Naive thymus-derived CD4-positive, alpha-beta T cell (primary cell): ENCODE measurements around the gene EBP. TPM values are rescaled to one million over a fixed set of nuclear protein-coding genes. Genes with fewer than 3 reads are reported as not detected.
A peak's percentile ranks its signal among the peaks of the same experiment; 100 is the strongest.

Experiments used
- ATAC-seq: fragments of 150-1000 bp; cut with Tn5 transposase; 2 replicates; pipeline ENCODE4 v1.10.0; 2021; ENCODE audit warnings: mild to moderate bottlenecking, moderate library complexity
- CTCF ChIA-PET: fragments of 350-600 bp; sonication (Branson Sonifier 250); formaldehyde crosslinking; loops from one replicate; lab custom pipeline; 2021; ENCODE audit warnings: antibody characterized with exemption; lab: Charles Lee
- POLR2A ChIA-PET: fragments of 350-600 bp; sonication (Branson Sonifier 250); formaldehyde crosslinking; loops from one replicate; lab custom pipeline; 2021; ENCODE audit warnings: antibody characterized with exemption, inconsistent platforms; lab: Charles Lee
- DNase-seq, 9 donors: peaks; one replicate each; pipeline versions ENCODE4 v3.0.0 to v3.0.0-alpha.2; 2020 to 2022; ENCODE audit warnings: mixed read lengths in 1 of 9
- H3K27ac ChIP-seq: one replicate; pipeline ENCODE4 v1.7.0; 2013; ENCODE audit warnings: mild to moderate bottlenecking, low read depth, low read length, moderate library complexity
- H3K27me3 ChIP-seq, 2 donors: one replicate each; pipeline ENCODE4 v1.7.0; 2013; ENCODE audit warnings: low read length in 2 of 2, mild to moderate bottlenecking in 2 of 2, moderate library complexity in 2 of 2; ENCODE audit not compliant: control insufficient read depth in 2 of 2, insufficient read depth in 2 of 2
- H3K36me3 ChIP-seq, 3 experiments: 1 replicate in 2 of 3; 2 replicates in 1 of 3; pipeline ENCODE4 v1.7.0; 2013; ENCODE audit warnings: low read length in 3 of 3, mild to moderate bottlenecking in 3 of 3, moderate library complexity in 1 of 3; ENCODE audit not compliant: insufficient read depth in 3 of 3, control insufficient read depth in 2 of 3
- H3K4me1 ChIP-seq, 2 donors: one replicate each; pipeline ENCODE4 v1.7.0; 2013; ENCODE audit warnings: low read length in 2 of 2, mild to moderate bottlenecking in 2 of 2, moderate library complexity in 1 of 2; ENCODE audit not compliant: control insufficient read depth in 2 of 2, insufficient read depth in 2 of 2
- H3K4me3 ChIP-seq: 2 replicates; pipeline ENCODE4 v1.7.0; 2013; ENCODE audit warnings: mild to moderate bottlenecking, low read length
- H3K9me3 ChIP-seq, 3 experiments: 1 replicate in 2 of 3; 2 replicates in 1 of 3; pipeline ENCODE4 v1.7.0; 2013; ENCODE audit warnings: low read length in 3 of 3; ENCODE audit not compliant: control insufficient read depth in 2 of 3
- H3K27ac Mint-ChIP-seq, 9 donors: one replicate each; pipeline ENCODE4 v1.8.0; 2020 to 2022; ENCODE audit warnings: mixed read lengths in 9 of 9, mild to moderate bottlenecking in 8 of 9, moderate library complexity in 5 of 9, inconsistent platforms in 2 of 9
- H3K27me3 Mint-ChIP-seq, 5 donors: one replicate each; pipeline ENCODE4 v1.8.0; 2021 to 2022; ENCODE audit warnings: mixed read lengths in 5 of 5, mild to moderate bottlenecking in 1 of 5
- H3K36me3 Mint-ChIP-seq, 5 donors: one replicate each; pipeline ENCODE4 v1.8.0; 2020 to 2022; ENCODE audit warnings: mixed read lengths in 5 of 5, mild to moderate bottlenecking in 3 of 5, inconsistent platforms in 1 of 5
- H3K4me1 Mint-ChIP-seq, 7 donors: one replicate each; pipeline ENCODE4 v1.8.0; 2020 to 2022; ENCODE audit warnings: mixed read lengths in 7 of 7, mild to moderate bottlenecking in 3 of 7, inconsistent platforms in 1 of 7
- H3K4me3 Mint-ChIP-seq, 10 donors: one replicate each; pipeline ENCODE4 v1.8.0; 2020 to 2022; ENCODE audit warnings: mild to moderate bottlenecking in 10 of 10, mixed read lengths in 10 of 10, moderate library complexity in 6 of 10, inconsistent platforms in 2 of 10
- H3K9me3 Mint-ChIP-seq, 11 donors: one replicate each; pipeline ENCODE4 v1.8.0; 2020 to 2022; ENCODE audit warnings: mixed read lengths in 11 of 11, mild to moderate bottlenecking in 4 of 11, inconsistent platforms in 1 of 11, moderate library complexity in 1 of 11
- intact Hi-C, 2 donors: fragments of 100-400 bp; cut with micrococcal nuclease; formaldehyde crosslinking; loops; one replicate each; pipeline ENCODE4 v1.15.1; 2023
- polyA plus RNA-seq, 2 donors: library from polyadenylated mRNA; unstranded; fragments of 300-500 nt; fragmentation: Illumina TruSeq; gene quantifications; one replicate each; pipeline ENCODE4 v1.2.3, GENCODE V29; 2021
- total RNA-seq, 6 experiments: library from RNA in 5 of 6; stranded (reverse) in 5 of 6; gene quantifications; 1 replicate in 5 of 6; 2 replicates in 1 of 6; pipeline ENCODE4 v1.2.3 and lab custom pipeline; 2021 to 2026

EBP gene
- total and polyA plus RNA-seq, 7 experiments from 2014 or later, result 33.3 to 188 (median 48.9) TPM

GRCh38 chrX:48509619-48510018, 12.0 kb upstream of the EBP start:
- no peak for DNase-seq
- Histone ChIP-seq H3K27me3 (no peaks in the 10 kb centered on the region), H3K4me3 (peak overlapping the region; percentile 71), H3K27ac (peak overlapping the region; percentile 85), H3K9me3 (no peaks in the 10 kb centered on the region), H3K36me3 (peaks cover 0 to 1% (median 0%) of the 10 kb centered on the region in 3 experiments), H3K4me1 (peaks cover 4 to 8% of the 10 kb centered on the region in 2 donors)
- Mint-ChIP-seq H3K27ac (peak overlapping the region; percentile 78 to 93 (median 86)), H3K4me3 (peak overlapping the region; percentile 82 to 95 (median 91)), H3K9me3 (peaks cover 0 to 2% (median 0%) of the 10 kb centered on the region in 11 donors), H3K4me1 (peaks cover 10 to 28% (median 16%) of the 10 kb centered on the region in 7 donors), H3K36me3 (peaks cover 0 to 7% (median 0%) of the 10 kb centered on the region in 5 donors), H3K27me3 (no peaks in the 10 kb centered on the region)
- ATAC-seq, result peak; percentile 2
- CTCF ChIA-PET, result no interaction called here
- POLR2A ChIA-PET, result interaction anchor here (0.8 kb wide), 1 partner anchor 12 kb away, joined by 3 read pairs; the partner anchor contains the start of gene EBP
- intact Hi-C loops, result loop anchor here in 1 of 2 donors (5.0 kb wide), 1 partner anchor 42 kb away; no protein-coding TSS in a partner anchor

DNA sequence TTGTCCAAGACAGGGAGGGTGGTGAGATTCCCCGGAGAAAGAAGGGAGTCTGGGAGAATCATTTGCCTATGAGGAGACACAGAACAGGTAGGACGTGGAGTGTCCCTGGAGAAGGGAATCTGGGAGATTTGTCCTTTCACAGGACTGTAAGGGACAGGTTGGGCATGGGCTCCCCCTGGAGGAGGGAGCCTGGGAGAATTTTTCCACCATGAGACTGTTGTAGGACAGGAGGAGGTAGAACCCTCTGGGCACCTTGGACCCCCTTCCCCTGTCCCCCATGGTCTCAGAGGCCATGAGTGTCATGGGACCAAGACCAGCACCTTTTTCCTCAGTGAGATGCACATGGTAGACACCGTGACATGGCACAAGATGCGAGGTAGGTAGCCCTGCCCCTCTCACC, 10.0 kb upstream of the EBP start:
- peak overlapping the region in 2 of 10 donors; percentile 48 to 68 for H3K4me3 Mint-ChIP-seq
- H3K9me3 Mint-ChIP-seq, result peaks cover 0 to 2% (median 0%) of the 10 kb centered on the region in 11 donors
- Histone ChIP-seq H3K9me3 (no peaks in the 10 kb centered on the region), H3K36me3 (peaks cover 0 to 8% (median 0%) of the 10 kb centered on the region in 3 experiments), H3K4me3 (no peak overlapping the region), H3K27ac (no peak overlapping the region), H3K27me3 (no peaks in the 10 kb centered on the region), H3K4me1 (peaks cover 4 to 8% of the 10 kb centered on the region in 2 donors)
- DNase-seq (no peak), ATAC-seq (no peak)
- ChIA-PET POLR2A (no interaction called here), CTCF (no interaction called here)
- peaks cover 15 to 31% (median 16%) of the 10 kb centered on the region in 7 donors for H3K4me1 Mint-ChIP-seq
- intact Hi-C loops, result loop anchor here in 1 of 2 donors (1.0 kb wide), 1 partner anchor 428 kb away; no protein-coding TSS in a partner anchor
- no peak overlapping the region for H3K27ac Mint-ChIP-seq
- H3K36me3 Mint-ChIP-seq, result peaks cover 0 to 7% (median 0%) of the 10 kb centered on the region in 5 donors
- no peaks in the 10 kb centered on the region for H3K27me3 Mint-ChIP-seq

GRCh38 chrX:48512371-48512935, 9.2 kb upstream of the EBP start:
- ATAC-seq (no peak), DNase-seq (no peak)
- intact Hi-C loops, result no loop called here
- no peaks in the 10 kb centered on the region for H3K9me3 ChIP-seq
- no peaks in the 10 kb centered on the region for H3K27me3 ChIP-seq
- no peak overlapping the region for H3K27ac ChIP-seq
- no peak overlapping the region for H3K4me3 ChIP-seq
- ChIA-PET POLR2A (no interaction called here), CTCF (no interaction called here)
- Mint-ChIP-seq H3K36me3 (peaks cover 0 to 7% (median 0%) of the 10 kb centered on the region in 5 donors), H3K27me3 (no peaks in the 10 kb centered on the region), H3K27ac (no peak overlapping the region), H3K4me3 (no peak overlapping the region), H3K9me3 (peaks cover 0 to 2% (median 0%) of the 10 kb centered on the region in 11 donors), H3K4me1 (peaks cover 15 to 38% (median 17%) of the 10 kb centered on the region in 7 donors)
- H3K4me1 ChIP-seq, result peaks cover 4 to 8% of the 10 kb centered on the region in 2 donors
- peaks cover 0 to 8% (median 0%) of the 10 kb centered on the region in 3 experiments for H3K36me3 ChIP-seq

- Mint-ChIP-seq H3K27ac (no peak overlapping the region), H3K9me3 (peaks cover 0 to 2% (median 0%) of the 10 kb centered on the region in 11 donors), H3K4me3 (no peak overlapping the region), H3K27me3 (no peaks in the 10 kb centered on the region), H3K4me1 (peaks cover 13 to 38% (median 16%) of the 10 kb centered on the region in 7 donors), H3K36me3 (peaks cover 0 to 7% (median 0%) of the 10 kb centered on the region in 5 donors)
- DNase-seq (no peak), ATAC-seq (no peak)
- ChIA-PET POLR2A (no interaction called here), CTCF (interaction anchor here (0.6 kb wide), 1 partner anchor 654 kb away, joined by 3 read pairs; no protein-coding TSS in a partner anchor)
- no peaks in the 10 kb centered on the region for H3K27me3 ChIP-seq
- H3K36me3 ChIP-seq, result peaks cover 0 to 8% (median 0%) of the 10 kb centered on the region in 3 experiments
- no peak overlapping the region for H3K27ac ChIP-seq
- intact Hi-C loops, result no loop called here
- H3K4me1 ChIP-seq, result peaks cover 4 to 8% of the 10 kb centered on the region in 2 donors
- no peak overlapping the region for H3K4me3 ChIP-seq
- no peaks in the 10 kb centered on the region for H3K9me3 ChIP-seq
These were observed 7.9 kb upstream of the EBP start for GRCh38 chrX:48513670-48514069.

DNA sequence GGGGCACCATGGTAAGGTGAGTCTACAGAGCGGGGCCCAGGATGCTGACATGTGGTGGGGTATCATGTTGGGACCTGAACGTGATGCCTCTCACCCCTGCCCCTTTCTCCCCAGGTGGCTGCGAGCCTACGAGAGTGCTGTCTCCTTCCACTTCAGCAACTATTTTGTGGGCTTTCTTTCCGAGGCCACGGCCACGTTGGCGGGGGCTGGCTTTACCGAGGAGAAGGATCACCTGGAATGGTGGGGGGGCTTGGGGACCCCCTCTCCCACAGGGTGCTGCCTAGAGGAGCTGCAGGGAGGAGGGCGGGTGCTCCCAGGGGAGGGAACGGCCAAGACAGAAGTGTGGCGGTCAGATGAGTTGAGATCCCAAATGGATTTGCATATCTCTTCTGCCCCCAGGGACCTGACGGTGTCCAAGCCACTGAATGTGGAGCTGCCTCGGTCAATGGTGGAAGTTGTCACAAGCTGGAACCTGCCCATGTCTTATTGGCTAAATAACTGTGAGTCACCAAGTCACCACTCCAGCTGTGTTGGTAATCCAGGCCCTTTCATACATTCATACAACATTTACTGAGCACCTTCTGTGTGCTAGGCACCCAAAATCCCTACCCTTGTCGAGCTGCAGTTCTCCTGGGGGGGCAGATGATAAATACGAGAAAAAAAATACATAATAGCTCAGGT, 7.3 kb upstream of the EBP start:
- ATAC-seq (no peak), DNase-seq (no peak)
- intact Hi-C loops, result no loop called here
- no peak overlapping the region for H3K27ac ChIP-seq
- H3K27me3 ChIP-seq, result no peaks in the 10 kb centered on the region
- POLR2A ChIA-PET, result interaction anchor here (1.2 kb wide), 1 partner anchor 12 kb away, joined by 3 read pairs; no protein-coding TSS in a partner anchor
- Mint-ChIP-seq H3K4me1 (peaks cover 13 to 39% (median 17%) of the 10 kb centered on the region in 7 donors), H3K27me3 (no peaks in the 10 kb centered on the region), H3K9me3 (peaks cover 0 to 2% (median 0%) of the 10 kb centered on the region in 11 donors), H3K27ac (no peak overlapping the region), H3K36me3 (peaks cover 0 to 7% (median 0%) of the 10 kb centered on the region in 5 donors), H3K4me3 (no peak overlapping the region)
- H3K36me3 ChIP-seq, result peaks cover 0 to 8% (median 0%) of the 10 kb centered on the region in 3 experiments
- peaks cover 3 to 8% of the 10 kb centered on the region in 2 donors for H3K4me1 ChIP-seq
- H3K4me3 ChIP-seq, result no peak overlapping the region
- CTCF ChIA-PET, result no interaction called here
- H3K9me3 ChIP-seq, result no peaks in the 10 kb centered on the region

GRCh38 chrX:48514868-48515460, 6.6 kb upstream of the EBP start:
- H3K36me3 ChIP-seq, result peaks cover 0 to 8% (median 0%) of the 10 kb centered on the region in 3 experiments

More at GRCh38 chrX:48514868-48515460, 6.6 kb upstream of the EBP start:
- peaks cover 0 to 7% (median 0%) of the 10 kb centered on the region in 5 donors for H3K36me3 Mint-ChIP-seq
- peaks cover 6 to 37% (median 20%) of the 10 kb centered on the region in 7 donors for H3K4me1 Mint-ChIP-seq
- no peaks in the 10 kb centered on the region for H3K9me3 Mint-ChIP-seq
- H3K27ac ChIP-seq, result no peak overlapping the region
- no peaks in the 10 kb centered on the region for H3K27me3 ChIP-seq
- H3K27me3 Mint-ChIP-seq, result no peaks in the 10 kb centered on the region
- ATAC-seq (no peak), DNase-seq (no peak)
- H3K4me3 ChIP-seq, result no peak overlapping the region
- POLR2A ChIA-PET, result interaction anchor here (1.2 kb wide), 1 partner anchor 11 kb away, joined by 3 read pairs; no protein-coding TSS in a partner anchor
- peak overlapping the region in 2 of 9 donors; percentile 26 to 32 for H3K27ac Mint-ChIP-seq
- H3K4me1 ChIP-seq, result peaks cover 0 to 6% of the 10 kb centered on the region in 2 donors
- CTCF ChIA-PET, result no interaction called here
- intact Hi-C loops, result no loop called here
- H3K9me3 ChIP-seq, result no peaks in the 10 kb centered on the region
- H3K4me3 Mint-ChIP-seq, result no peak overlapping the region
